GM12873 (cell line): ENCODE results near the gene EFCC1.

Experiments
- CTCF ChIP-seq: IDR thresholded peaks from 2 replicates; pipeline ENCODE4 v1.5.1; 2012; ENCODE audit warnings: low read depth, mild to moderate bottlenecking, moderate library complexity, low read length, control low read depth; ENCODE audit not compliant: insufficient read depth; ENCODE audit errors: missing control alignments

The EFCC1 gene

GRCh38 chr3:129023008-129023358 is 21.9 kb downstream of the EFCC1 start:
- TF ChIP-seq CTCF: no peak

DNA sequence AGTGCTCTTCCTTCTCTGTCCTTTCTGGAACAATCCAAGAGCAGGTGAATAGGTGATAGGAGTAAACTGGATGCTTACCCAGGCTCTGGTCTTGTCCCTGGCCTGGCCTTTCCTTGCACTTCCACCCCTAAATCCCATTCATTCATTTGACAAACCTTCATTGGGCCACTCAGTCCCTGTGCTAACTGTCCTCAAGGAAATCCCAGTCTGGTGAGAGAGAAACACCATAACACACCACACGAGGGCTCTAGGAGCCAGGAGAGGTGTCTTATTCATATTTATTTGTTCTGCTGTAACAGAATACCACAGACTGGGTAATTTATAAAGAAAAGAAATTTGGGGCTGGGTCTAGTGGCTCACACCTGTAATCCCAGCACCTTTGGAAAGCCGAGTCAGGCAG is 22.8 kb downstream of the EFCC1 start:
- TF ChIP-seq CTCF: peak; percentile 14

GRCh38 chr3:129025108-129025507 is 24.0 kb downstream of the EFCC1 start:
- TF ChIP-seq CTCF: no peak

DNA sequence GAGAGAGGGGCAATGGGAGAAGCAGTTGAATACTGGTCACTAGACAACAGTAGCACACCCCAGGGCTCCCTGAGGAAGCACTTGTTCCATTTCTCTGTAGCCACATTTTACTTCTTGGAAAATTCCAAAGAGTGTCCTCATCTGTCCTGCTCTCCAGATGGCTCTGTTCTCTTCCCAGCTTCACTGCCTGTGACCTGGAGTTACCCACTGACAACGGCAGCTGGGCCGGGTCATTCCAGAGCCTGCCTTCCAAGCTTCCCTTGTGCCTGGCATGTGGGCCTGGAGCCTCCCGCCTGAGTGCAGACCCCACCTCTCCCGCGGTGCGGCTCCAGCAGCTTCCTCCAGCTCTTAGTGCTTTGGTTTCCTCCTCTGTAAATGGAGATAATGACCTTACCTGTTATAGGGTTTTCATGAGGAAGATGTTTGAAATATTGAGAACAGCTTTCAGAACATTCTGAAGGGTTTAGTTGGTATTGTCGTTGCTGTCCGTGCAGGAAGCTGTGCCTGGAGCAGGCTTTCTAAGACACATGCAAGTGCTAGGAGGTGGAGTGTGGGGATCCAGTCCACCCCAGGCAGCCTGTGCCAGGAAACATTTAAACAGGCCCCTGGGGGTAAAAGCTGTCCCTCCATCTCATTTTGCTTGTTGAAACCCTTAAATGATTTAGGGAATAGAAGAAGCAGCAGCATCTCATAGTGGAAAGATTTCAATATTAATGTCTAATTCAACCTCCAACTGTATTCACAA is 24.8 kb downstream of the EFCC1 start:
- no peak for TF ChIP-seq CTCF

DNA sequence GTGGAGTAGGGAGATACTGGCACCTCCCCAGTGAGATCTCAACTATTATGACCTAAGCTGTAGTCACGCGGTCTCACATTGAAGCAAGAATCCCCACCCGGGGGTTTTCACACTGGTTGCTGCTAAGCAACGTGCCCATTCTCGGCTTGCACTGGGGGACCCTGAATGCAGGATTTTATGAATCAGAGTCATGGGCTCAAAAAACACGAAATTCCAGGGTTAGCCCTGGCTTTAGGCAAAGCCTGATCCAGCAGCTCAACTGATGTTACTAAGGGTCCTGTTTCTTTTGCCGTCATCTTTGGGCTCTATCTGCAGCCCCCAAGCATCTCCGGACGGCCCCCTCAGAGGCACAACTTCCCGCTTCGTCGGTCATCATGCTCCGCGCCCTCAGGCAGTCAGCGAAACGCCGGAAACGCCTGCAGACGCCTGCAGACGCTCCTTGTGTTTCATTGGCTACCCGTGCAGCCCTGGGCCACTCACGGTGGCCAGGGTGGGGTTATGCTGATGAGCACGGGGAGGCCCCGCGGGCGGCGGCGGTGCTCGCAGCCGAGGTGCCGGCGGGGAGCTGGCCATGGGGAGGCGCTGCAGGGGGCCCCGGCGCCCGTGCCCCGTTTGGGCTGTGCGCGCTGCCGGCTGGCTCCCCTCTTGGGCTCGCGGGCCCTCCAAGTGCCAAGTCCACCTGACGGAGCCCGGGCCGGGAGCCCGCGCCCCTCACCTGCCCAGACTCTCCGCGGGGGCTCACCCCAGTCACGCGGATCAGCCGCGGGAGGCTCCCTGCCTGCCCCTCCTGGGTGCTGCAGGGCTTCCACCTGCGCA is 25.8 kb downstream of the EFCC1 start:
- TF ChIP-seq CTCF: peak; percentile 69

- TF ChIP-seq CTCF: no peak
Measured at GRCh38 chr3:129027544-129027880, 26.4 kb downstream of the EFCC1 start.

DNA sequence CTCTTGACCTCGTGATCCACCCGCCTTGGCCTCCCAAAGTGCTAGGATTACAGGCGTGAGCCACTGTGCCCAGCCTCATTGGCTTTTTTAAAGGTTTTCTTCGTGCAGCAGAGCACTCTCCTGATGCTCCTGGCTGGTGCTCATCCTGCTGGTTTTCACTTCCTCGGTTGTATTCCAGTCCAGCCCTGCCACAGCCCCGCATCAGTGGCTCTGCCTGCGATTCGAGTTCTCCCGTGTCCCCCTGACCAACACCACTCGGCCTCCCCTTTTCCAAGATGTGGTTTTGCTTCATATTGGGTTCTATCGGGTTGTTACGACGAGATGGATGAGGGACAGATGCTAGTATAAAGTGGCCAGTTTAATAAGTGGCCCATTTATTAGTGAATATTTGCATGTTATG is 27.8 kb downstream of the EFCC1 start:
- no peak for TF ChIP-seq CTCF
